ENCODE data around the gene C22orf39. TPM values are rescaled to one million over a fixed set of nuclear protein-coding genes. Genes with fewer than 3 reads are reported as not detected.
A peak's percentile ranks its signal among the peaks of the same experiment; 100 is the strongest.
"Not testable (repeated sequence)": the region's sequence is repeated elsewhere in the genome, so short reads cannot be mapped to it uniquely, and the experiment has no call there.

Gene C22orf39
- polyA plus RNA-seq, 3 donors, result 39.7 to 45.6 (median 44.3) TPM

DNA sequence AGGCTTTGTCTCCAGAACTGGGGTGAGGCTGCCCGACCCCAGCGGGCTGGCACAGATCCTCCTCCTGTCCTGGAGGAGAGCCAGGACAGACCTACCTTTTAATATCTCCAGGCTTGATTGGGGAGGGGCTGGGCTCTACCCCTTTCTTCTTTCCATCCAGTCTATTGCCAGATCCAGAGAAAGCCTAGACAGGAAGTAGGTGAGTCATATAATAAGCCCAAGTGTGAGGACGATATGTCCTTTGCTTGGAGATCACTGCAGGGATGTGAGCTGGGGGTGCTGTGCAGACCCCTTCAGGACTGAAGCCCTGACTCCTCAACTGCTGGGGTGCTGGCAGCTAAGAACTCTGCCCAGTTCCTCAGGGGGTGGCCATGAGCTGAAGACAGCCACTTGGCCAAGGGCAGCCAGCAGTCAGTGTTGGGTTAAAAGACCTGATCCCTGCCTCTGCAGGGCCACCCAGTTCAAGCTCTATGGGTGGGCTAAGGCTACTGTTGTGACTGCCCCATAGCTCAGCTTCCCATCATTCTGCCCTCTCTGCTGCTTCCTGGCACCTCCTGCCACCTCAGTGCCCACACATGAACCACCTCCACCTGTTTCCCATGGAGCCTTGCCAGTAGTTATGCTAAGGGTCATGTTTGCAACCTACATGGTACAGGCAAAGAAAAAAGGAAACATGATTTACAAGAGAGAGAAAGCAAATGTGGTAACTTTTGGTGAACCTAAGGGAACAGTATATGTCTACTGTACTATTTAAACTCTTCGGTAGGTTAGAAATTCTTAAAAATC lies 8.3 kb upstream of the C22orf39 start:
- DNase-seq (ENCODE audit: low read depth in 3 of 3, low spot score in 2 of 3), result no peak

- DNase-seq (ENCODE audit: low read depth in 3 of 3, low spot score in 2 of 3), result no peak
These were observed 7.5 kb upstream of the C22orf39 start for GRCh38 chr22:19455033-19455432.

- no peak for DNase-seq (ENCODE audit: low read depth in 3 of 3, low spot score in 2 of 3)
These were observed 6.6 kb upstream of the C22orf39 start for GRCh38 chr22:19454156-19454555.

- no peak for DNase-seq (ENCODE audit: low read depth in 3 of 3, low spot score in 2 of 3)
These were observed 6.2 kb upstream of the C22orf39 start for GRCh38 chr22:19453718-19454117.

- no peak for DNase-seq (ENCODE audit: low read depth in 3 of 3, low spot score in 2 of 3)
These were observed 4.1 kb upstream of the C22orf39 start for GRCh38 chr22:19451570-19451969.

GRCh38 chr22:19450363-19451175 lies 3.1 kb upstream of the C22orf39 start:
- DNase-seq (ENCODE audit: low read depth in 3 of 3, low spot score in 2 of 3), result no peak

DNA sequence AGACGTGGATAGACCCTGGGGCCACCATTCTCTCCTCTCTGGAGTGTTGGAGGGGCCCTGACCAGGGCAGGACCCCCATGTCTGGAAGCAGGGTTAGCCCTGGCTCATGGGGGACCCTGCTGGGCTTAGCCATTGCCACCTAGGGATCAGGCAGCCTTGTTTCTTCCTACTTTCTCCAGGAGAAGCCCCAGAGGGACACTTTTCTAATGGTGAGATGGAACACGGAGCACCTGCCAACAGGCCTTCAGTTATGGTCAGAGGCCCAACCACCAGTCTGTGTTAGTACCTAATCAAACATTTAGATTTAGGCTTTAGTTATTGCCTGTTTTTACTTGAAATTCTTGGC lies 1.9 kb upstream of the C22orf39 start:
- no peak for DNase-seq (ENCODE audit: low read depth in 3 of 3, low spot score in 2 of 3)

- no peak for DNase-seq (ENCODE audit: low read depth in 3 of 3, low spot score in 2 of 3)
These were observed 1.4 kb upstream of the C22orf39 start for GRCh38 chr22:19448739-19449421.

- peak in 2 of 3 donors; percentile 35 to 45 for DNase-seq (ENCODE audit: low read depth in 3 of 3, low spot score in 2 of 3)
These were observed 631 bp upstream of the C22orf39 start for GRCh38 chr22:19448076-19448607.

- no peak for DNase-seq (ENCODE audit: low read depth in 3 of 3, low spot score in 2 of 3)
These were observed 745 bp downstream of the C22orf39 start for GRCh38 chr22:19446603-19447329.

GRCh38 chr22:19445279-19445982 lies 2.1 kb downstream of the C22orf39 start:
- not testable (repeated sequence) for DNase-seq (ENCODE audit: low read depth in 3 of 3, low spot score in 2 of 3)

DNA sequence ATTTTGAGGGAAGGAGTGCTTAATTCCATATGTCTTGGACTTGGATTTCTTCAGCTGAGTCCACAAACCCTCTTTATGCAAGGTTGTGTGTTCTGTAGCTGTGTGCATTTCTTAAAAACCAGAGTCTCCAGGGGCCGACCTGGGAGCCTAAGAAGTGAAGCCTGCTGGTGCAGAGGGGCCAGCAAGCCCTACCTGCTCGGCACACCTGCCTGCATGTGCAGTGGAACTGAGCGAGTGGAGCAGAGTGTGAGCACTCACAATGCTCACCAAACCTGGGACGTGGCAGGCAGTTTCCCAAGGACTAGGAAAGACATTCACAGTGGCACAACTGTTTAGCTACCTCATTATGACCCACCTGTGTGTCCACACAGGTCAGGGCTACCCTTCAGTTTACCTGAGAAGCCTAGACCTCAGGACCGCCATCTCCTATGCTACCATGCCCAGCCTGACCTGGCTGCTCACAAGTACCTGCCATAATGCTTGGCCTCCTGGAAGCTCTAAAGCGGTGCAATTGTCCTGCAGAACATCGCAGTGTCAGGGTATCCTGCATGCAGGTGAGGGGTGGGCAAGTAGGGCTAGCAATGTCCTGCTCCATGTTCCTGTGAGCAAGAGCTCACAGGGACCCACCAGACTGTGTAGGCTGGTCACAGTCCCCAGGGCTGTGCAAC lies 3.8 kb downstream of the C22orf39 start:
- DNase-seq (ENCODE audit: low read depth in 3 of 3, low spot score in 2 of 3), result no peak

DNA sequence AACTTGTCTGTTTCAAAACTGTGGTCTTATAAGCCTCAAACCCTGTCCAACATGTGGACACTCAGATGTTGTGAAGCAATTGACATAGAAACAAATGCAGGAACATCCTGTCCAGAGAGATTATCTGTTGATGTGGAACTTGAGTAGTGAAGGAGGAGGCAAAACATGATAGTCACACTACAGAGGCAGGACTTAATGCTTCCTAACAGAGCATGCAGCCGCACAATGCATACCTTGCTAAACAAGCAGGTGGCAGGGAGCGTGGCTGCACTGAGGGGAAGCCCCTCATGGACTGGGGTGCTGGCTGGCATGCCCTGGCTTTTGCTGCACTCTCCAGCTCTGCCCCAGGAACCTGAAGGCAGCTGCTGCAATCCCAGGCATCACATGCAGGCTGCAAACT lies 5.3 kb downstream of the C22orf39 start:
- DNase-seq (ENCODE audit: low read depth in 3 of 3, low spot score in 2 of 3), result no peak

DNA sequence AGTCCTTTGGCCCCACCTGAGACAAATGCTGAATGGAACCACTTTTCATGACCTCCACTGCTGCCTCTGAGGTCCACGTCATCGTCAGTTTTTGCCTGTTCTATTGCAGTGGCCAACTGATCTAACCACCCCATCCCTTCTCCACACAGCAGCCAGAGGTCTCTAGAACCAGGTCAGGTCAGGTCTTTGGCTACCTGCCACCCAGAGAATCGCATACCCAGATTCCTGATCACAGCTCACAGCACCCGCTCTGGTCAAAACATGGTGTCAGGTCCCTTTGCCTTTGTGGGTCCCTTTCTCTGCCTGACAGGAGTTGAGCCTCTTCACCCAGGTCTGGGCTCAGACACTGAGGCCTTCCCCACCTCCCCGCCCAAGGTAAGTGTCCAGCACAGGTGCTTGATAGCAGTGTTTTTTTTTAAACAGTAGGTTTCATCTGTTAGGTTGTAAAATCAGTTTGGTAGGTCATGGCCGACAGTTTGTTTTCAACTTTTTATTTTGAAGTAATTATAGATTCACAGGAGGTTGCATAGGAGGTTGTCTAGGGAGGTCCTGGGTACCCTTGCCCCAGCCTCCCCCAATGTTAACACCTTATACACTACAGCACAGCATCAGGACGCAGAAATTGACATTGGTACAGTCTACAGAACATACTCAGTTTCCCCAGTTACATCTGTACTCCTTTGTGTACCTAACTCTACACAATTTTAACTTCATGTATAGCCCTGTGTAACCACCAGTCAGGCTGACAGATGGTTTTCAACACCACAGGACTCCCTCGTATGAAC lies 6.9 kb downstream of the C22orf39 start:
- no peak for DNase-seq (ENCODE audit: low read depth in 3 of 3, low spot score in 2 of 3)

- no peak for DNase-seq (ENCODE audit: low read depth in 3 of 3, low spot score in 2 of 3)
These were observed 9.2 kb downstream of the C22orf39 start for GRCh38 chr22:19438298-19438697.

DNA sequence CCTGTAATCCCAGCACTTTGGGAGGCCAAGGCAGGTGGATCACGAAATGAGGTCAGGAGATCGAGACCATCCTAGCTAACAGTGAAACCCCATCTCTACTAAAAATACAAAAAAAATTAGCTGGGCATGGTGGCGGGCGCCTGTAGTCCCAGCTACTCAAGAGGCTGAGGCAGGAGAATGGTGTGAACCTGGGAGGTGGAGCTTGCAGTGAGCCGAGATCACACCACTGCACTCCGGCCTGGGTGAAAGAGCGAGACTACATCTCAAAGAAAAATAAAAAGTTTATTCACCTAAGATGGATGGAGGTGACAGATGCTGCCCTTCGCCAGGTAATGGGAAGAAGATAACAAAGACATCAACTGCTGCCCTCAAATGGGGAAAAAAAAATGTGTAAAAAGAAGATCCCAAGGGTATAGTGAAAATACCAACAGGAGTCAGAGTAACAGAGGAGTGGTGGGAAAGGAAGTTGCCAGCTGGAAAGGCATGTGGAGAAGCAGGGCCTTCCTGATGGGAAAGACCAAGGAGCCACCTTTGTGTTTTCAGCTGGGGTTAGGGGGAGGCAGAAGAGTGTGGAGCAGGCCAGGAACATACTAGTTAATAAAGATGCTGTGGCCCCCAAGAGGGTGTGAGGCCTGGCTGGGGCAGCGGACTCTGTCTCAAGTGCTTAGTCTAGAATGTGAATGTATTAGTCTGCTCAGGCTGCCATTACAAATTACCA lies 10.9 kb downstream of the C22orf39 start:
- DNase-seq (ENCODE audit: low read depth in 3 of 3, low spot score in 2 of 3), result not testable (repeated sequence)

GRCh38 chr22:19434829-19435580 lies 12.5 kb downstream of the C22orf39 start:
- no peak for DNase-seq (ENCODE audit: low read depth in 3 of 3, low spot score in 2 of 3)

All from right renal cortex interstitium (tissue), 3 donors.